Mesodermal cell (in vitro differentiated cells): ENCODE data around the gene HACD3.
"Not testable (repeated sequence)": the region's sequence is repeated elsewhere in the genome, so short reads cannot be mapped to it uniquely, and the experiment has no call there.

ENCODE experiments used
- H3K27ac ChIP-seq: 2 replicates; pipeline ENCODE4 v1.7.0; 2013; ENCODE audit warnings: mild to moderate bottlenecking, low read depth, low read length, moderate library complexity; ENCODE audit not compliant: severe bottlenecking
- H3K36me3 ChIP-seq: 2 replicates; pipeline ENCODE4 v1.7.1; 2013; ENCODE audit warnings: mild to moderate bottlenecking, low read length, moderate library complexity; ENCODE audit not compliant: control insufficient read depth, insufficient read depth
- H3K4me1 ChIP-seq: one replicate; pipeline ENCODE4 v1.7.1; 2013; ENCODE audit warnings: mild to moderate bottlenecking, low read length; ENCODE audit not compliant: insufficient read depth, control insufficient read depth, poor library complexity, severe bottlenecking
- H3K4me3 ChIP-seq: 2 replicates; pipeline ENCODE4 v1.7.0; 2013; ENCODE audit warnings: low read length, control low read depth, mild to moderate bottlenecking; ENCODE audit not compliant: insufficient read depth, poor library complexity, severe bottlenecking; ENCODE audit errors: extremely low read depth
- H3K9me3 ChIP-seq: 2 replicates; pipeline ENCODE4 v1.7.1; 2013; ENCODE audit warnings: mild to moderate bottlenecking, low read length, moderate library complexity; ENCODE audit not compliant: control insufficient read depth
- WGBS, 2 experiments: methylation state at CpG; one replicate each; pipeline ENCODE4 v1.1.5; 2013; ENCODE audit warnings: missing lambda C conversion rate in 2 of 2; ENCODE audit not compliant: insufficient coverage in 2 of 2; 5-methylcytosine and 5-hydroxymethylcytosine counted together

The HACD3 gene

DNA sequence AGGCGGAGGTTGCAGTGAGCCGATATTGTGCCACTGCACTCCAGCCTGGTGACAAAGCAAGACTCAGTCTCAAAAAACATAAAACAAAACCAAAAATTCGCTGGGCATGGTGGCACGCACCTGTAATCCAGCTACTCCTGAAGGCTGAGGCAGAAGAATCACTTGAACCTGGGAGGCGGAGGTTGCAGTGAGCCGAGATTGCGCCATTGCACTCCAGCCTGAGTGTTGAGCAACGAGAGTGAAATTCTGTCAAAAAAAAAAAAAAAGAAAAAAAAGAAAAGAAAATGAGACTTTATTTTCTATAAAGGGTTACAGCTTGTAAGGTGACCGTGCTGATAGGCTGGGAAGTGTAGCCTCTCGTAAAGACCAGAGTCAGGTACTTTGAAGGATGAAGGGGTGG, 6.0 kb upstream of the HACD3 start:
- Histone ChIP-seq H3K9me3 (no peaks in the 10 kb centered on the region), H3K27ac (no peak overlapping the region), H3K4me1 (no peaks in the 10 kb centered on the region), H3K36me3 (no peaks in the 10 kb centered on the region), H3K4me3 (no peak overlapping the region)
- 81 to 89% methylated on average over 8 to 9 of the region's 10 CpGs for WGBS, 2 experiments

DNA sequence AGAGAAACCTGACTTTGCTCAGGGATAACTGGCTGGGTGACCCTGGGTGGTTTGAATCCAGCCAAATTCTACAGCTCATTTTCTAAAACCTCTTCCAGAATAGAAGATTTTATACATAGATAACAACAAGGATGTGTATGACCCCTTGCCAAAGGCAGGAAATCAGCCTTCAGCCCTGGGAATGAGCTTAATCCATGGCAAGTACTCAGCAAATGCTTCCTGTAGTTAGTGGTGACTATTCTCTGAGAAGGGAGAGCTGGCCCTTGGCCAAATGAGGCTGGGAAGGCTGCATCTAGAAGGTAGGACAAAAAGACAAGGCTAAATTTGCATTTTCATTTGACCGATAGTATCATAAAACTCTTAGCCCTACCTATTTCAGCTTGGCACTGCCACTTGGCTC, 4.6 kb upstream of the HACD3 start:
- 100% methylated on average over 1 of the region's 1 CpG for WGBS, 2 experiments
- Histone ChIP-seq H3K9me3 (no peaks in the 10 kb centered on the region), H3K27ac (no peak overlapping the region), H3K4me1 (no peaks in the 10 kb centered on the region), H3K36me3 (no peaks in the 10 kb centered on the region), H3K4me3 (no peak overlapping the region)

- no peaks in the 10 kb centered on the region for H3K9me3 ChIP-seq
- H3K4me1 ChIP-seq: peaks cover 13% of the 10 kb centered on the region
- no peak overlapping the region for H3K4me3 ChIP-seq
- H3K36me3 ChIP-seq: no peaks in the 10 kb centered on the region
- 91 to 96% methylated on average over 13 to 20 of the region's 20 CpGs for WGBS, 2 experiments
- H3K27ac ChIP-seq: no peak overlapping the region
Measured at GRCh38 chr15:65528461-65529060, 1.7 kb upstream of the HACD3 start.

GRCh38 chr15:65529762-65530317, 423 bp upstream of the HACD3 start:
- H3K9me3 ChIP-seq: no peaks in the 10 kb centered on the region
- 60% methylated on average over 7 to 9 of the region's 13 CpGs for WGBS, 2 experiments
- peak overlapping the region; percentile 90 for H3K4me3 ChIP-seq
- H3K27ac ChIP-seq: peak overlapping the region; percentile 1
- peaks cover under 1% of the 10 kb centered on the region for H3K36me3 ChIP-seq
- H3K4me1 ChIP-seq: peaks cover 21% of the 10 kb centered on the region

- Histone ChIP-seq H3K4me3 (no peak overlapping the region), H3K9me3 (no peaks in the 10 kb centered on the region), H3K27ac (no peak overlapping the region), H3K4me1 (peaks cover 26% of the 10 kb centered on the region), H3K36me3 (peaks cover 26% of the 10 kb centered on the region)
- WGBS, 2 experiments: 80% methylated on average over 1 of the region's 1 CpG; no CpG with 5 or more reads in 1 of the 2 experiments
Measured at GRCh38 chr15:65532738-65533051, 2.4 kb downstream of the HACD3 start.

DNA sequence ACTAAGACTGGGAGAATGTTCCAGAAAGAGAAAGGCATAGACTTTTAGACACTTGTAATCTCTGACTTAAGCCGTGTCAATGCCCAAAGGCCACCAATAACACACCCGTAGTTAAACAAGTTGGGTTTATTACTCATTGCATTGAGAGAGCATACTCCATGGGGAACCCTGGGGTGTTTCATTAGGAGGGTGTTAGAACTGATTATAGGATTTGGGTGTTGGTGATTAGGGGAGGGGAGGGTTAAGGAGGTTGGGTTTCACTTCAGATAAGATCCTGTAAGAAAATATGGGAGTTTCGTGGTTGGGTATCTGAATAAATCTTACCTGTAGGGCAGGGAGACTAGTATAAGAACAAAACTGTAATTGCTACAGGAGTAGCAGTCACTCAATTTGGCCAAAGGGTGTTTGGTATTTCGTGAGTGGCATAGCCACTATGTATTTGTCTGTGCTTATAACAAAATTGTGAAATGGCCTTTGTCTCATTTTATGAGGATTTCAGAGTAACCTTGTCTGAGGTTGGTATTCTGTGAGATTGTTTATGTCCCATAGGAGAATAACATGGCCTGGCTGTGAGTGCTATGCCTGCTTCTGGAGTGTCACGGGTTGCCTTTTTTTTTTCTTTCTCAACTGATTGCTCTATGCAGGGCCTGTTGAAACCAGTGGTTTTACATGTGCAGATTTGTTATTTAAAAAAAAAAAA, 2.9 kb downstream of the HACD3 start:
- no peak overlapping the region for H3K27ac ChIP-seq
- 80 to 83% methylated on average over 4 of the region's 5 CpGs for WGBS, 2 experiments
- no peak overlapping the region for H3K4me3 ChIP-seq
- H3K36me3 ChIP-seq: peaks cover 26% of the 10 kb centered on the region
- no peaks in the 10 kb centered on the region for H3K9me3 ChIP-seq
- H3K4me1 ChIP-seq: peaks cover 26% of the 10 kb centered on the region

DNA sequence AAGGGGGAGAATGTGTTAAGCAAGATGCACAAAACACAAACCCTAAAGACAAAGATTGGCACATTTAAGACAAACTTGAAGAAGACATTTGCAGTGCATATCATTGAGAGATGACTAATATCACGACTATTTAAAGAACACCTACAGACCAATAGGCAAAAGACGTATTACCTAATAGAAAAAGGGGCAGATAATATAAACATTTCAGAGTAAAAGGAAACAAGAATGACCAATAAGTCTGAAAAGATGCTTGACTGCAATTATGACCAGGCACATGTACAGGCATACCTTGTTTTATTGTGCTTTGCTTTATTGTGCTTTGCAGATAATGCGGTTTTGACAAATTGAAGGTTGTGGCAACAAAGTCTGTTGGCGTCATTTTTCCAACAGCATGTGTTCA, 4.9 kb downstream of the HACD3 start:
- Histone ChIP-seq H3K4me3 (no peak overlapping the region), H3K4me1 (peaks cover 26% of the 10 kb centered on the region), H3K9me3 (no peaks in the 10 kb centered on the region), H3K36me3 (peaks cover 30% of the 10 kb centered on the region), H3K27ac (no peak overlapping the region)
- 100% methylated on average over 1 of the region's 4 CpGs; no CpG with 5 or more reads in 1 of the 2 experiments for WGBS, 2 experiments

- Histone ChIP-seq H3K27ac (no peak overlapping the region), H3K36me3 (peaks cover 27% of the 10 kb centered on the region), H3K4me1 (peaks cover under 1% of the 10 kb centered on the region), H3K9me3 (no peaks in the 10 kb centered on the region), H3K4me3 (no peak overlapping the region)
- 100% methylated on average over 1 of the region's 1 CpG for WGBS, 2 experiments
Measured at GRCh38 chr15:65540314-65540713, 10.1 kb downstream of the HACD3 start.

GRCh38 chr15:65541231-65541820, 11.1 kb downstream of the HACD3 start:
- Histone ChIP-seq H3K4me3 (no peak overlapping the region), H3K4me1 (no peaks in the 10 kb centered on the region), H3K9me3 (no peaks in the 10 kb centered on the region), H3K27ac (no peak overlapping the region), H3K36me3 (peaks cover 17% of the 10 kb centered on the region)
- 95 to 100% methylated on average over 3 of the region's 3 CpGs for WGBS, 2 experiments

- Histone ChIP-seq H3K4me3 (no peak overlapping the region), H3K36me3 (peaks cover 9% of the 10 kb centered on the region), H3K27ac (no peak overlapping the region), H3K9me3 (no peaks in the 10 kb centered on the region), H3K4me1 (peaks cover 5% of the 10 kb centered on the region)
Measured at GRCh38 chr15:65547841-65548240, 17.6 kb downstream of the HACD3 start.

- not testable (repeated sequence) for H3K9me3 ChIP-seq, H3K4me1 ChIP-seq, H3K4me3 ChIP-seq, H3K27ac ChIP-seq
- 98 to 100% methylated on average over 1 to 3 of the region's 9 CpGs for WGBS, 2 experiments
- peaks cover 20% of the 10 kb centered on the region for H3K36me3 ChIP-seq
Measured at GRCh38 chr15:65549288-65549687, 19.0 kb downstream of the HACD3 start.
